WTC11 (cell line): ENCODE data around the gene NDUFB8. TPM values are rescaled to one million over a fixed set of nuclear protein-coding genes. Genes with fewer than 3 reads are reported as not detected.

Experiments
- ATAC-seq: fragments of 200-7000 bp; cut with Tn5 transposase; 2 replicates; pipeline ENCODE4 v1.10.0; 2021; ENCODE audit warnings: mild to moderate bottlenecking, moderate library complexity
- CTCF ChIA-PET: fragments of 300-600 bp; sonication (Branson Sonifier 250); formaldehyde crosslinking; loops from one replicate; lab custom pipeline; 2021; ENCODE audit warnings: antibody characterized with exemption; lab: Charles Lee
- POLR2A ChIA-PET: fragments of 350-600 bp; sonication (Branson Sonifier 250); formaldehyde crosslinking; loops from one replicate; lab custom pipeline; 2021; ENCODE audit warnings: antibody characterized with exemption; lab: Charles Lee
- DNase-seq: peaks from one replicate; pipeline ENCODE4 v3.0.0; 2021; ENCODE audit warnings: low spot score
- H3K27ac Mint-ChIP-seq: 2 replicates; pipeline ENCODE4 v1.8.0; 2021; ENCODE audit warnings: mixed read lengths
- H3K27me3 Mint-ChIP-seq: 2 replicates; pipeline ENCODE4 v1.8.0; 2021; ENCODE audit warnings: low read depth, mild to moderate bottlenecking, moderate library complexity, mixed read lengths
- H3K36me3 Mint-ChIP-seq: 2 replicates; pipeline ENCODE4 v1.8.0; 2021; ENCODE audit warnings: mixed read lengths
- H3K4me1 Mint-ChIP-seq: 2 replicates; pipeline ENCODE4 v1.8.0; 2022; ENCODE audit warnings: mixed read lengths
- H3K4me3 Mint-ChIP-seq: 2 replicates; pipeline ENCODE4 v1.8.0; 2021; ENCODE audit warnings: mild to moderate bottlenecking, moderate library complexity, mixed read lengths
- H3K9me3 Mint-ChIP-seq: 2 replicates; pipeline ENCODE4 v1.8.0; 2021; ENCODE audit warnings: mixed read lengths
- ARID4B ChIP-seq: sonication (generic); formaldehyde crosslinking; IDR thresholded peaks from 2 replicates; pipeline ENCODE4 v1.8.0; 2023; ENCODE audit warnings: missing genetic modification reagents, mild to moderate bottlenecking, borderline replicate concordance
- CBFB ChIP-seq: sonication (generic); formaldehyde crosslinking; IDR thresholded peaks from 2 replicates; pipeline ENCODE4 v1.8.1; 2022; ENCODE audit warnings: mild to moderate bottlenecking, low read depth, missing genetic modification reagents
- CDX4 ChIP-seq: fragments of 250-450 bp; sonication (Bioruptor Pico); IDR thresholded peaks from 2 replicates; pipeline ENCODE4 v1.9.0; 2021; ENCODE audit warnings: moderate library complexity, mild to moderate bottlenecking, inconsistent platforms, borderline replicate concordance
- CREB1 ChIP-seq: sonication (generic); formaldehyde crosslinking; IDR thresholded peaks from 2 replicates; pipeline ENCODE4 v1.8.0; 2023; ENCODE audit warnings: mild to moderate bottlenecking, missing genetic modification reagents
- CREM ChIP-seq: sonication (generic); formaldehyde crosslinking; IDR thresholded peaks from 2 replicates; pipeline ENCODE4 v1.8.1; 2022; ENCODE audit warnings: mild to moderate bottlenecking, missing genetic modification reagents, moderate library complexity
- CTCF ChIP-seq: fragments of 200-600 bp; IDR thresholded peaks from 2 replicates; pipeline ENCODE4 v1.8.0; 2022; ENCODE audit warnings: antibody characterized with exemption
- ETV6 ChIP-seq: sonication (generic); formaldehyde crosslinking; IDR thresholded peaks from 2 replicates; pipeline ENCODE4 v1.8.1; 2022; ENCODE audit warnings: mild to moderate bottlenecking, missing genetic modification reagents
- FOXK1 ChIP-seq: sonication (generic); formaldehyde crosslinking; IDR thresholded peaks from 2 replicates; pipeline ENCODE4 v1.8.0; 2022; ENCODE audit warnings: mild to moderate bottlenecking, moderate library complexity, missing genetic modification reagents
- FOXP1 ChIP-seq: sonication (generic); formaldehyde crosslinking; IDR thresholded peaks from 2 replicates; pipeline ENCODE4 v1.8.0; 2022; ENCODE audit warnings: missing genetic modification reagents, mild to moderate bottlenecking, moderate library complexity, borderline replicate concordance
- JAZF1 ChIP-seq: fragments of 250-450 bp; sonication (Bioruptor Pico); IDR thresholded peaks from 2 replicates; pipeline ENCODE4 v1.9.0; 2021; ENCODE audit warnings: moderate library complexity, mild to moderate bottlenecking, inconsistent platforms
- JUN ChIP-seq: sonication (generic); formaldehyde crosslinking; IDR thresholded peaks from 2 replicates; pipeline ENCODE4 v1.8.0; 2023; ENCODE audit warnings: mild to moderate bottlenecking, missing genetic modification reagents
- MXD4 ChIP-seq: fragments of 250-450 bp; sonication (Bioruptor Pico); IDR thresholded peaks from 2 replicates; pipeline ENCODE4 v1.8.0; 2021; ENCODE audit warnings: mild to moderate bottlenecking, moderate library complexity, borderline replicate concordance
- NFATC4 ChIP-seq: fragments of 250-450 bp; sonication (Bioruptor Pico); IDR thresholded peaks from 2 replicates; pipeline ENCODE4 v1.9.0; 2021; ENCODE audit warnings: mild to moderate bottlenecking
- NFYB ChIP-seq: sonication (generic); formaldehyde crosslinking; conservative IDR thresholded peaks from 2 replicates; pipeline ENCODE4 v1.8.0; 2022; ENCODE audit warnings: low read depth, missing genetic modification reagents
- NR1H2 ChIP-seq: sonication (generic); formaldehyde crosslinking; IDR thresholded peaks from 2 replicates; pipeline ENCODE4 v1.9.0; 2021; ENCODE audit warnings: mild to moderate bottlenecking, moderate library complexity, missing genetic modification reagents
- OVOL2 ChIP-seq: fragments of 250-450 bp; sonication (Bioruptor Pico); IDR thresholded peaks from 2 replicates; pipeline ENCODE4 v1.9.0; 2021; ENCODE audit warnings: mild to moderate bottlenecking, borderline replicate concordance
- RORB ChIP-seq: fragments of 250-450 bp; sonication (Bioruptor Pico); IDR thresholded peaks from 2 replicates; pipeline ENCODE4 v1.9.0; 2021; ENCODE audit warnings: mild to moderate bottlenecking
- TCF7 ChIP-seq: sonication (generic); formaldehyde crosslinking; IDR thresholded peaks from 2 replicates; pipeline ENCODE4 v1.8.0; 2022; ENCODE audit warnings: mild to moderate bottlenecking, low read depth, missing genetic modification reagents, moderate library complexity
- TEAD1 ChIP-seq: sonication (generic); formaldehyde crosslinking; IDR thresholded peaks from 2 replicates; pipeline ENCODE4 v1.8.0; 2022; ENCODE audit warnings: mild to moderate bottlenecking, missing genetic modification reagents
- ZNF219 ChIP-seq: sonication (generic); formaldehyde crosslinking; IDR thresholded peaks from 2 replicates; pipeline ENCODE4 v1.8.0; 2023; ENCODE audit warnings: missing genetic modification reagents, mild to moderate bottlenecking, borderline replicate concordance
- ZNF416 ChIP-seq: fragments of 250-450 bp; sonication (Bioruptor Pico); IDR thresholded peaks from 2 replicates; pipeline ENCODE4 v1.9.0; 2021; ENCODE audit warnings: mild to moderate bottlenecking, inconsistent platforms
- ZNF512 ChIP-seq: sonication (generic); formaldehyde crosslinking; IDR thresholded peaks from 2 replicates; pipeline ENCODE4 v1.8.1; 2022; ENCODE audit warnings: missing genetic modification reagents, borderline replicate concordance
- ZNF671 ChIP-seq: fragments of 250-450 bp; sonication (Bioruptor Pico); IDR thresholded peaks from 2 replicates; pipeline ENCODE4 v1.8.0; 2021; ENCODE audit warnings: mild to moderate bottlenecking
- ZSCAN18 ChIP-seq: fragments of 250-450 bp; sonication (Bioruptor Pico); IDR thresholded peaks from 2 replicates; pipeline ENCODE4 v2.1.2; 2022; ENCODE audit warnings: mild to moderate bottlenecking, moderate library complexity
- total RNA-seq: library from RNA; stranded (reverse); gene quantifications from 3 replicates; pipeline ENCODE4 v1.2.3, GENCODE V29; 2021

Gene NDUFB8
- total RNA-seq, 1 experiment from 2014 or later: 206 TPM

GRCh38 chr10:100529475-100530298 lies at the start of gene NDUFB8 (continued):
- TF ChIP-seq NR1H2 (CRISPR knock-in tag): no peak
- TF ChIP-seq FOXP1 (CRISPR knock-in tag): no peak
- no peak for TF ChIP-seq CBFB (CRISPR knock-in tag)
- TF ChIP-seq TEAD1: peak; percentile 75
- TF ChIP-seq ZNF512 (CRISPR knock-in tag): no peak
- no peak for TF ChIP-seq CREM (CRISPR knock-in tag)
- TF ChIP-seq RORB (CRISPR knock-in tag): no peak

GRCh38 chr10:100576282-100576635 lies 46.6 kb upstream of the NDUFB8 start:
- no peaks in the 10 kb centered on the region for H3K36me3 Mint-ChIP-seq
- H3K9me3 Mint-ChIP-seq: no peaks in the 10 kb centered on the region
- DNase-seq (no peak), ATAC-seq (no peak)
- ChIA-PET CTCF (interaction anchor here (0.8 to 1.0 kb wide), 2 partner anchors 9 to 14 kb away, joined by 3 read pairs; no protein-coding TSS in a partner anchor), POLR2A (no interaction called here)
- no peak overlapping the region for H3K27ac Mint-ChIP-seq
- no peak for TF ChIP-seq NR1H2 (CRISPR knock-in tag)
- no peak for TF ChIP-seq NFYB (CRISPR knock-in tag)
- no peak for TF ChIP-seq JAZF1 (CRISPR knock-in tag)
- TF ChIP-seq FOXK1: no peak
- no peak for TF ChIP-seq CTCF
- no peak for TF ChIP-seq ETV6
- TF ChIP-seq NFATC4 (CRISPR knock-in tag): no peak
- no peak for TF ChIP-seq CDX4 (CRISPR knock-in tag)
- no peak for TF ChIP-seq TEAD1
- TF ChIP-seq CREB1: no peak
- no peak for TF ChIP-seq ZNF671
- no peak for TF ChIP-seq TCF7 (CRISPR knock-in tag)
- TF ChIP-seq MXD4: no peak
- no peak for TF ChIP-seq ZNF219 (CRISPR knock-in tag)
- TF ChIP-seq JUN (CRISPR knock-in tag): no peak
- TF ChIP-seq OVOL2 (CRISPR knock-in tag): no peak
- TF ChIP-seq ZSCAN18: no peak
- no peak for TF ChIP-seq ARID4B (CRISPR knock-in tag)
- TF ChIP-seq ZNF416 (CRISPR knock-in tag): no peak
- no peak overlapping the region for H3K4me3 Mint-ChIP-seq
- peaks cover 27% of the 10 kb centered on the region for H3K27me3 Mint-ChIP-seq
- no peaks in the 10 kb centered on the region for H3K4me1 Mint-ChIP-seq
